ENCODE data around the gene FBXL15. TPM values are rescaled to one million over a fixed set of nuclear protein-coding genes. Genes with fewer than 3 reads are reported as not detected.

The FBXL15 gene
- total and polyA plus RNA-seq, 9 of the 15 experiments (the other 6 are each of a cell fraction or from before 2014, with no cell fraction given): 0.08 to 25.9 (median 3.5) TPM

GRCh38 chr10:102434394-102435132 is 13.9 kb downstream of the FBXL15 start (continued):
- no peak for TF ChIP-seq THAP7 (CRISPR knock-in tag; IDR thresholded peaks at IDR 0.05)
- TF ChIP-seq ZNF584 (CRISPR knock-in tag; IDR thresholded peaks at IDR 0.05; ENCODE audit: low read depth): 0 out of 2 replicates have a peak, but pooled peaks have one; percentile 26
- TF ChIP-seq TEAD4 (IDR thresholded peaks at IDR 0.05; ENCODE audit: low read length): no peak
- no peak for TF ChIP-seq TEAD4 (CRISPR knock-in tag; IDR thresholded peaks at IDR 0.05; ENCODE audit: borderline replicate concordance)
- TF ChIP-seq FOSL1 (tag; conservative IDR thresholded peaks at IDR 0.05): 0 out of 2 replicates have a peak, but pooled peaks have one; percentile 34
- TF ChIP-seq ATF3 (IDR thresholded peaks at IDR 0.05): peak; percentile 76
- TF ChIP-seq ATF3 (CRISPR knock-in tag; conservative IDR thresholded peaks at IDR 0.05): no peak
- no peak for TF ChIP-seq ZKSCAN1 (IDR thresholded peaks at IDR 0.05; ENCODE audit: low read depth, low read length)
- 0 out of 2 replicates have a peak, but pooled peaks have one; percentile 33 for TF ChIP-seq CREM (IDR thresholded peaks at IDR 0.05; ENCODE audit: low read depth)
- TF ChIP-seq FIP1L1 (IDR thresholded peaks at IDR 0.05; ENCODE audit: low read depth, low read length, poor library complexity, severe bottlenecking): no peak
- 0 out of 2 replicates have a peak, but pooled peaks have one; percentile 14 for TF ChIP-seq ZNF592 (IDR thresholded peaks at IDR 0.05)
- no peak for TF ChIP-seq MTF1 (CRISPR knock-in tag; IDR thresholded peaks at IDR 0.05; ENCODE audit: borderline replicate concordance)
- peak; percentile 95 for TF ChIP-seq CEBPB (tag; IDR thresholded peaks at IDR 0.05)
- TF ChIP-seq HDAC2 (IDR thresholded peaks at IDR 0.05): no peak
- TF ChIP-seq BRD9 (IDR thresholded peaks at IDR 0.05; ENCODE audit: low read depth, partially characterized antibody): no peak
- TF ChIP-seq CEBPG (CRISPR knock-in tag; IDR thresholded peaks at IDR 0.05): peak; percentile 80
- peak; percentile 89 to 92 for TF ChIP-seq CEBPG (tag; conservative IDR thresholded peaks at IDR 0.05 in 1 of 2, IDR thresholded peaks at IDR 0.05 in 1 of 2)
- TF ChIP-seq DMBX1 (CRISPR knock-in tag; IDR thresholded peaks at IDR 0.05; ENCODE audit: borderline replicate concordance): peak; percentile 39; the same call in 1 of the 2 replicates
- TF ChIP-seq DEAF1 (CRISPR knock-in tag; IDR thresholded peaks at IDR 0.05): no peak
- TF ChIP-seq ZBTB7A (IDR thresholded peaks at IDR 0.05; ENCODE audit: borderline replicate concordance, control insufficient read depth, low read depth, low read length): peak; percentile 19; the same call in 1 of the 2 replicates
- TF ChIP-seq LARP7 (IDR thresholded peaks at IDR 0.05): no peak
